IPS-15b (cell line): Measurements from ENCODE around the gene ORM2.

Source experiments
- H3K27me3 ChIP-seq: one replicate; pipeline ENCODE4 v1.6.1; 2013; ENCODE audit warnings: low read length; ENCODE audit not compliant: control insufficient read depth, insufficient read depth
- H3K36me3 ChIP-seq: one replicate; pipeline ENCODE4 v1.6.1; 2013; ENCODE audit warnings: low read length; ENCODE audit not compliant: control insufficient read depth, insufficient read depth
- H3K4me1 ChIP-seq: one replicate; pipeline ENCODE4 v1.6.1; 2013; ENCODE audit warnings: mild to moderate bottlenecking, low read length; ENCODE audit not compliant: control insufficient read depth, insufficient read depth
- H3K4me3 ChIP-seq: one replicate; pipeline ENCODE4 v1.5.1; 2013; ENCODE audit warnings: low read depth, low read length
- H3K9ac ChIP-seq: one replicate; pipeline ENCODE4 v1.6.1; 2013; ENCODE audit warnings: low read depth, mild to moderate bottlenecking, low read length
- H3K9me3 ChIP-seq: one replicate; pipeline ENCODE4 v1.6.1; 2013; ENCODE audit warnings: mild to moderate bottlenecking, low read length; ENCODE audit not compliant: control insufficient read depth, insufficient read depth

Gene ORM2

DNA sequence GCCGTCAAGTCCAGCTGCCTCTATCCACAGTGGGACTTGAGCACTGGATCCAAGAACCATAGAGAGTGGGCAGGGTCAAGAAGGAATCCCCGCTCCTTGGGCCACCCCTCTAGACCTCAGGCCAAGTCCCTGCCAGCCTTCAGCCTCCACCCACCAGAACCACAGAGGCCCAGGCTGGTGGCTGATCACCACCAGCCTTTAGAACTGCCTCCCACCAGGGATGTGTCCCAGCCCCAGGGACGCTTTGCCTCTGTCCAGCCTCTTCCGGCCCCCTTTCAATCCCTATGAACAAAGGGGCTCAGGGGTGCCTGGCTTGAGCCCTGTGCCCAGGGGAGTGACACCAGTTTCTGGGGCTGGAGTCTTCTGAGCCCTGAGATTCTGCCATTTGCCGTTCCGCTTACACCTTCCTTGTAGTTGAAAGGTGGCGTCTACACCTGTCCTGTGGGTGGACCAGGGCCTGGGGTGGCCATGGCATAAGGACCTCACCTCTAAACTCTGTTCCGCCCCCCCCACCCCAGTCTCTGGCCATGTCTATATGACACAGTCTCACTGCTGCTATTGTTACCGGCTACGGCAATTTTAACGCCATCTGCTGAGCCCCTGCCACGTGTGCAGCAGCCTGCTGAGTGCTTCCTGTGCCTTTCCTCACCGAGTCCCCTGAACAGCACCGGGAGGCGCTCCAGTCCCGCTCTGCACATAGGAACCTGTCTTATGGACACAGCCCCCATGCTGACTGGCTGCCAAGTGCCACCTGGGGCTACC, 42.5 kb upstream of the ORM2 start:
- H3K36me3 ChIP-seq, result peaks cover 8% of the 10 kb centered on the region
- no peak overlapping the region for H3K4me3 ChIP-seq
- H3K27me3 ChIP-seq, result no peaks in the 10 kb centered on the region
- no peak overlapping the region for H3K9ac ChIP-seq
- no peaks in the 10 kb centered on the region for H3K9me3 ChIP-seq
- no peaks in the 10 kb centered on the region for H3K4me1 ChIP-seq

GRCh38 chr9:114287763-114288192, 41.9 kb upstream of the ORM2 start:
- H3K27me3 ChIP-seq, result no peaks in the 10 kb centered on the region
- no peaks in the 10 kb centered on the region for H3K9me3 ChIP-seq
- H3K9ac ChIP-seq, result no peak overlapping the region
- H3K36me3 ChIP-seq, result peaks cover 8% of the 10 kb centered on the region
- H3K4me3 ChIP-seq, result no peak overlapping the region
- H3K4me1 ChIP-seq, result no peaks in the 10 kb centered on the region

GRCh38 chr9:114288193-114289091, 41.2 kb upstream of the ORM2 start:
- H3K4me3 ChIP-seq, result no peak overlapping the region
- no peaks in the 10 kb centered on the region for H3K27me3 ChIP-seq
- peaks cover 8% of the 10 kb centered on the region for H3K36me3 ChIP-seq
- H3K9me3 ChIP-seq, result no peaks in the 10 kb centered on the region
- H3K4me1 ChIP-seq, result no peaks in the 10 kb centered on the region
- H3K9ac ChIP-seq, result no peak overlapping the region

- Histone ChIP-seq H3K9me3 (no peaks in the 10 kb centered on the region), H3K9ac (no peak overlapping the region), H3K4me1 (no peaks in the 10 kb centered on the region), H3K27me3 (no peaks in the 10 kb centered on the region), H3K36me3 (peaks cover 8% of the 10 kb centered on the region), H3K4me3 (no peak overlapping the region)
These were observed 40.6 kb upstream of the ORM2 start for GRCh38 chr9:114289106-114289505.

DNA sequence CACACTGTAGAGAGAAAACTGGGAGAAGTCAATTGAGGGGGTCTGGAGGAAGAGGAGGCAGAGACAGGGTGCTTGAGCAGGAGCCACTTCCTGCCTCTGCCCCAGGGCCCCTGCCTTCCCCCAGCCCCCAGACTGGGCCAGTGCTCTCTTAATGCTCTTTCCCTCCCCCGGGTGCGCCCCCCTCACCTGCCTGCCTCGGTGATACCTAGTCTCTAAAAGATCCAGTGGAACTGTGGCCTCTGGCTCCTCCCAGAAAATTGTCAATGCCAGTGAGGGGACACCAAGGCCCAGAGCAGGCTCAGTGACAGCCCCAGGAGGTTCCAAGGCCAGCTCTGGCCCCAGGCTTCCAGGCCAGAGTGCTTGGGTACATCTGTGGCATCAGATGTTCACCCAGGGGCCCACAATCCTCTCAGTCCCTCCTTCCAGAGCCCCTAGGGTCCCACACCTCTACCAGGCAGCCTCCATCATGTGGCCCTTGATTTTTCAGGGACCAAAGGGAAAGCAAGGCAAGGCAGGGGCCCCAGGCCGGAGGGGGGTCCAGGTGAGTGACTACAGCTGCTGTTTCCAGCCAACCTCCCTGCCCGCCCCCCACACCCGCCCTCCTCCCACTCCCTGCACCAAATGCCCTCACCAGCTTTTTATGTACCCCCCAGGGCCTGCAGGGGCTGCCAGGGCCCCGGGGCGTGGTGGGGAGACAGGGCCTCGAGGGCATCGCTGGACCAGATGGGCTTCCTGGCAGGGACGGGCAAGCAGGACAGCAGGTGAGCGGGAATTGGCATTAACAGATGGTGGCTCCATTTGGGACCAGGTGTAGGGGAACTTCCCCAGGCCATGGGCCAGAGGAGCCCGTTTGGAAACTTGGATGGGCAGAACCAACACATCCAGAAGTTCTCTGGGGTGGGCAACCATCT, 39.8 kb upstream of the ORM2 start:
- peaks cover 4% of the 10 kb centered on the region for H3K36me3 ChIP-seq
- H3K27me3 ChIP-seq, result no peaks in the 10 kb centered on the region
- no peak overlapping the region for H3K4me3 ChIP-seq
- H3K9me3 ChIP-seq, result no peaks in the 10 kb centered on the region
- H3K4me1 ChIP-seq, result no peaks in the 10 kb centered on the region
- no peak overlapping the region for H3K9ac ChIP-seq

GRCh38 chr9:114290561-114290986, 39.1 kb upstream of the ORM2 start:
- no peaks in the 10 kb centered on the region for H3K27me3 ChIP-seq
- no peaks in the 10 kb centered on the region for H3K36me3 ChIP-seq
- no peaks in the 10 kb centered on the region for H3K9me3 ChIP-seq
- no peak overlapping the region for H3K4me3 ChIP-seq
- no peak overlapping the region for H3K9ac ChIP-seq
- no peaks in the 10 kb centered on the region for H3K4me1 ChIP-seq

DNA sequence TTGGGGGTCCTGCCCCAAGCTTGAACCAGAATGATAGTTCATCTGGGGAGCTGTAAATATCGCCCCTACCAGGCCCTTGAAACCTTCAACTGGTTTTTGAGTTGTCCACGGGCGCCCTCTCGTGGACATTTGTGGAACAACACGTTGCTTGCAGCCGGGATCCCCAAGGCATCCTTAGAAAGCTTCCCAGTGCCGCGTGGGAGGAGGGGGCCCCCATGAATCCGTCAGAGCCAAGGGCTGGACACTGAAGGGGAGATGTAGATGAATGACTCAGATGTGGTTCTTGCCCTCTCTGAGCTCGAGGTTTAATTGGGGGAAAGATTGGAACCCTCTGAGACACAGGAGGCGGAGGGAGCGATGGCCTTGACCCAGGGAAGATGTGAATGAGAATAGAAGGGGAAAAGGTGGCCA, 38.6 kb upstream of the ORM2 start:
- Histone ChIP-seq H3K4me3 (no peak overlapping the region), H3K9me3 (no peaks in the 10 kb centered on the region), H3K27me3 (no peaks in the 10 kb centered on the region), H3K36me3 (no peaks in the 10 kb centered on the region), H3K4me1 (no peaks in the 10 kb centered on the region), H3K9ac (no peak overlapping the region)

DNA sequence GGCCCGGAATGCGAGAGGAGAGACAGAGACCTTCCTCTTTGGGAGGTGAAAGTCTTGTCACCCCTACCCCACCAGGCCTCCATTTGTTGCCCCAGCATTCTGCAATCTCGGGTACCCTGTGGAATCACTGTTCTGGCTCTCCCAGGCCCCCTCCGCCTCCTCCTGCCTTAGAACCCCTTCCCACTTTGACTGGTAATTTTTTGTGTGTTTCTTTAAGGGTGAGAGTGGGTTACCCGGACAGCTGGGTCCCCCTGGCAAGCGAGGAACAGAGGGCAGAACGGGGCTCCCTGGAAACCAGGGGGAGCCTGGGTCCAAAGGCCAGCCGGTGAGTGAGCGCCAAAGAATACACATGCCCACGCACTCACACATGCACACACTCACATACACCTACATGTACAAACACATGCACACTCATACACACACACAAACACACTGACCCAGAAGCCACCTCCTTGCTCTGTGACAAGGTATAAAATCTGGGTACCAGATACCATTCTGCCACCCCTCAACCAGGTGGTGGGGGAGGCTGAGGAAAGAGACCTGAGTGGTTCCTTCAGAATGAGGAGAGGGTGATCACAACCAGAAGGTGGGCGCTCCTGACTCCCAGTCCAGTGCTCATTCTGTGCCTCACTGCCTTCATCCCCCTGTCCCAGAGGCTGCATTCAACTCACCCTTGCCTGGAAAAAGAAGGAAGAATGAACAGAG, 37.6 kb upstream of the ORM2 start:
- H3K9ac ChIP-seq, result no peak overlapping the region
- H3K9me3 ChIP-seq, result no peaks in the 10 kb centered on the region
- no peaks in the 10 kb centered on the region for H3K27me3 ChIP-seq
- H3K4me3 ChIP-seq, result no peak overlapping the region
- H3K36me3 ChIP-seq, result no peaks in the 10 kb centered on the region
- H3K4me1 ChIP-seq, result no peaks in the 10 kb centered on the region

DNA sequence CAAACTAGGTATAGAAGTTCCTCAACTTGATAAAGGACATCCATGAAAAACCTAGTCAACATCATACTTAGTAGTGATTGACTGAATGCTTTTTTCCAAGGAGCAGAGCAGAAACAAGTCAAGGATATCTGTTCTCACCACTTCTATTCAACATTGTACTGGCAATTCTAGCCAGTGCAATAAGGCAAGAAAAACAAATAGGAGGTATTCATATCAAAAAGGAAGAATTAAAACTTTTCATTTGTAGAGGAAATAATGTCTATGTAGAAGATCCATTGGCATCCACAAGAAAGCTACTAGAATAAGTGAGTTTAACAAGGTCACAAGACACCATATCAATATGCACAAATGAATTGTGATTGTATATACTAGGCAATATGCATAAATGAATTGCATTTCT, 35.0 kb upstream of the ORM2 start:
- Histone ChIP-seq H3K4me3 (no peak overlapping the region), H3K9ac (no peak overlapping the region), H3K4me1 (no peaks in the 10 kb centered on the region), H3K36me3 (no peaks in the 10 kb centered on the region), H3K9me3 (no peaks in the 10 kb centered on the region), H3K27me3 (no peaks in the 10 kb centered on the region)

DNA sequence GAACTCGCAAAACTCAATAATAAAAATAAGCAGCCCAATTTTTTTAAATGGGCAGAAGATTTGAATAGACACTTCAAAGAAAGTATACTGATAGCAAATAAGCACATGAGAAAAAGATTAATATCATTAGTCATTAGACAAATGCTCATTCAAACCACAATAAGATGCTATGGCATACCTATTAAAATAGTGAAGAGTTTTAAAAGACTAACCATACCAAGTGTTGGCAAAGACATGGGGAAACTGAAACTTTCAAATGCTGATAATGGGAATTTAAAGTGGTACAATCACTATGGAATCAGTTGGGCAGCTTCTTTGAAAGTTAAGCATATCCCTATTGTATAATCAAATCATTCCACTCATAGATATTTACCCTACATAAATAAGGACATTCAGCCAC, 33.3 kb upstream of the ORM2 start:
- Histone ChIP-seq H3K27me3 (no peaks in the 10 kb centered on the region), H3K9ac (no peak overlapping the region), H3K9me3 (no peaks in the 10 kb centered on the region), H3K4me1 (no peaks in the 10 kb centered on the region), H3K36me3 (peaks cover 6% of the 10 kb centered on the region), H3K4me3 (no peak overlapping the region)
